Pancreas (tissue), 10 donors: Measurements from ENCODE around the gene PIP4K2C. TPM values are rescaled to one million over a fixed set of nuclear protein-coding genes. Genes with fewer than 3 reads are reported as not detected.

Experiments
- ATAC-seq, 4 donors: fragments of 200-7000 bp; cut with Tn5 transposase; one replicate each; pipeline versions ENCODE4 v1.8.0 to v1.9.1; 2020; ENCODE audit warnings: mild to moderate bottlenecking in 4 of 4, moderate library complexity in 4 of 4
- DNase-seq, 6 donors: peaks; one replicate each; pipeline ENCODE4 v3.0.0-alpha.2; 2020
- FAIRE-seq: peaks from 2 replicates; lab custom pipeline; 2012; peaks lifted over from hg19 to GRCh38; lab: Jason Lieb, UNC
- H3K27ac ChIP-seq, 4 donors: fragments of 200-600 bp; sonication (generic); 1 replicate in 3 of 4; 2 replicates in 1 of 4; pipeline versions ENCODE4 v1.5.0 to v1.8.0; 2020
- H3K27me3 ChIP-seq, 4 donors: fragments of 200-600 bp; one replicate each; pipeline ENCODE4 v1.8.0; 2021
- H3K36me3 ChIP-seq, 3 donors: fragments of 200-600 bp; sonication (generic) in 1 of 3; one replicate each; pipeline versions ENCODE4 v1.5.0 to v1.8.0; 2020 to 2021
- H3K4me1 ChIP-seq, 3 donors: fragments of 200-600 bp; one replicate each; pipeline ENCODE4 v1.8.0; 2021
- H3K4me3 ChIP-seq, 4 donors: fragments of 200-600 bp; sonication (generic) in 2 of 4; one replicate each; pipeline versions ENCODE4 v1.5.0 to v1.8.0; 2020 to 2021
- H3K9me3 ChIP-seq, 4 donors: fragments of 200-600 bp; one replicate each; pipeline ENCODE4 v1.8.0; 2021
- CTCF ChIP-seq, 4 donors: fragments of 200-600 bp; sonication (generic) in 3 of 4; IDR thresholded peaks; one replicate each; pipeline versions ENCODE4 v1.5.0 to v1.8.0; 2021; ENCODE audit warnings: antibody characterized with exemption in 4 of 4
- WGBS, 2 donors: extraction: QIAGEN DNeasy Blood & Tissue Kit; methylation state at CpG; one replicate each; pipeline ENCODE4 v1.1.7; 2013; 5-methylcytosine and 5-hydroxymethylcytosine counted together
- intact Hi-C, 3 donors: fragments of 100-400 bp; cut with DNase I; formaldehyde crosslinking; loops; one replicate each; pipeline versions ENCODE4 v1.11.1 to v1.14.2; 2022
- polyA plus RNA-seq, 2 donors: library from polyadenylated mRNA; stranded (reverse); fragments of 200-250 nt; gene quantifications; one replicate each; pipeline ENCODE4 v1.2.3, GENCODE V29; 2013
- total RNA-seq, 6 donors: library from RNA; stranded (reverse); fragmentation: NEBNext Ultra II Directional in 4 of 6; extraction: Animal tissue kit (Norgen Biotek cat#: 25700) in 4 of 6; gene quantifications; one replicate each; pipeline versions ENCODE4 v1.2.1 to v1.2.4, GENCODE V29; 2021 to 2023
- donor health status: healthy with polysubstance abuse.
- donor health status: DM: no; HTN: no; CAD: no; lungs with moderate emphysema.
- donor health status: DM: no; HTN: no; CAD: no.
- donor health status: control.
- donor health status: control.
- donor health status: Bipolar disorder and iron deficiency.
- donor health status: DM: yes; HTN: yes; CAD: no.
- donor health status: DM: no; HTN: no; CAD: no.
- donor health status: DM: no; HTN: no; CAD: no.
- donor health status: DM: yes; HTN: yes; CAD: no.

PIP4K2C gene
- total and polyA plus RNA-seq, 8 donors, result 5.3 to 17.0 (median 15.4) TPM

DNA sequence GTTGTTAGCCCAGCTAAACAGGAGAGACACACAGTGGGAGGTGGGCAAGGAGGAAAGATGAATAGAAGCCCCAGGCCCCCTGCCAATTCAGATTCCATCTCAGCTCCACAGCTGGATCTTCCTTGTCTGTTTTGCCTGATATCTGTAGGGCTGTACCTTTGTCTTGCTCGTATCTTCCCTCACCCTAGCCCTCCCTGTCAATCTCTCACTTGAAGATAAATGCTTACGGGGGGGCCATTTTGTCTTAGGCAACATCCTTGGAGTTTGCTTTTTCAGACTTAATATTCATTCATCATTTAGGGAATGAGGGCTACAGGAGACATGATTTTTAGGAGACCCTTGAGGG, 38.7 kb upstream of the PIP4K2C start:
- Histone ChIP-seq H3K4me1 (no peaks in the 10 kb centered on the region), H3K36me3 (no peaks in the 10 kb centered on the region), H3K9me3 (no peaks in the 10 kb centered on the region), H3K4me3 (no peak overlapping the region), H3K27me3 (no peaks in the 10 kb centered on the region), H3K27ac (no peak overlapping the region)
- ATAC-seq, result no peak
- FAIRE-seq, result no peak
- TF ChIP-seq CTCF (IDR thresholded peaks at IDR 0.05), result no peak
- WGBS, 2 donors, result 67 to 71% methylated on average over 2 of the region's 2 CpGs
- intact Hi-C loops, result no loop called here
- no peak for DNase-seq

DNA sequence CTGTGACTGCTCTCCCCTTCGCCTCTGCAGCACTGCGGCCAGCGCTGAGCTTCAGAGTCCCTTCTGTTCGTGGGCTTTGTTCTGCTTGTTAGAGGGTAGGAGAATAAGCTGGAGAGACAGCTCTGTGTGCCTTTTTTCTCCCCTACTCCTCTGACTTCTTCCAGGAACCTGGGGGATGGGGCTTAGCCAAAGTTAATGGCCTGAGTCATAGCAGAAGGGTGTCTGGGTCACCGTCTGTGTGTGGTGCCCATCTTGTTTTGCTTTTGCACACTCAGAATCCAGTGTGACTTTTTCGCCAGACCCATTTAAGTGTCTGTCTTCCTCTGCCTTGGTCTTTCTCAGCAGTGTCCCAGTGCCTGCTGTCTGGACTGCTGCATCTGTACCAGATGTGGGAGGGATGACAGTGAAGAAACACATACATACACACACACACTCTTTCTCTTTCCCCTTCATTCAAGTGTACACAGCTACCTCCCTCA, 38.1 kb upstream of the PIP4K2C start:
- FAIRE-seq, result no peak
- TF ChIP-seq CTCF (IDR thresholded peaks at IDR 0.05), result no peak
- Histone ChIP-seq H3K4me3 (no peak overlapping the region), H3K27ac (no peak overlapping the region), H3K4me1 (no peaks in the 10 kb centered on the region), H3K9me3 (no peaks in the 10 kb centered on the region), H3K27me3 (no peaks in the 10 kb centered on the region), H3K36me3 (no peaks in the 10 kb centered on the region)
- WGBS, 2 donors, result 59 to 64% methylated on average over 6 of the region's 6 CpGs
- no peak for ATAC-seq
- intact Hi-C loops, result no loop called here
- DNase-seq, result no peak

- FAIRE-seq (no peak), DNase-seq (no peak), ATAC-seq (no peak)
- WGBS, 2 donors, result 52 to 53% methylated on average over 7 of the region's 7 CpGs
- intact Hi-C loops, result no loop called here
- H3K4me3 ChIP-seq, result no peak overlapping the region
- H3K36me3 ChIP-seq, result no peaks in the 10 kb centered on the region
- no peaks in the 10 kb centered on the region for H3K27me3 ChIP-seq
- no peak for TF ChIP-seq CTCF (IDR thresholded peaks at IDR 0.05)
- H3K9me3 ChIP-seq, result no peaks in the 10 kb centered on the region
- no peak overlapping the region for H3K27ac ChIP-seq
- H3K4me1 ChIP-seq, result no peaks in the 10 kb centered on the region
These were observed 37.4 kb upstream of the PIP4K2C start for GRCh38 chr12:57553343-57554202.

DNA sequence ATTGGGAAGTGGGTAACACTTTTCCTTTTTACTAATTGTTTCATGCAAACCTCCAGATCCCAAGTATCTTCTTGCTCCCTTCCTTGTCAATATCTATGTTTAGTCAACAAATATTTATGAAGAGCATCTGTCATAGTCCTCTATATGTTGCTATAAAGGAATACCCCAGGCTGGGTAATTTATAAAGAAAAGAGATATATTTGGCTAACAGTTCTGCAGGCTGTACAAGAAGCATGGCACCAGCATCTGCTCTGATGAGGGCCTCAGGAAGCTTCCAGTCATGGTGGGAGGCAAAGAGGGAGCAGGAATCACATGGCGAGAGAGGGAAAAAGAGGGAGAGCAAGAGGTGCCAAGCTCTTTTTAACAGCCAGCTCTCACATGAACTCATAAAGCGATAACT, 36.5 kb upstream of the PIP4K2C start:
- intact Hi-C loops, result no loop called here
- no peak for FAIRE-seq
- 91 to 96% methylated on average over 2 of the region's 2 CpGs for WGBS, 2 donors
- Histone ChIP-seq H3K27ac (no peak overlapping the region), H3K9me3 (no peaks in the 10 kb centered on the region), H3K36me3 (no peaks in the 10 kb centered on the region), H3K27me3 (no peaks in the 10 kb centered on the region), H3K4me1 (no peaks in the 10 kb centered on the region), H3K4me3 (no peak overlapping the region)
- TF ChIP-seq CTCF (IDR thresholded peaks at IDR 0.05), result no peak
- ATAC-seq, result no peak
- DNase-seq, result no peak

- Histone ChIP-seq H3K4me3 (no peak overlapping the region), H3K4me1 (no peaks in the 10 kb centered on the region), H3K27ac (no peak overlapping the region), H3K9me3 (no peaks in the 10 kb centered on the region), H3K36me3 (no peaks in the 10 kb centered on the region), H3K27me3 (no peaks in the 10 kb centered on the region)
- ATAC-seq, result no peak
- DNase-seq, result no peak
- no peak for TF ChIP-seq CTCF (IDR thresholded peaks at IDR 0.05)
- FAIRE-seq, result no peak
- intact Hi-C loops, result no loop called here
- WGBS, 2 donors, result 100% methylated on average over 1 of the region's 1 CpG
These were observed 36.1 kb upstream of the PIP4K2C start for GRCh38 chr12:57554897-57555296.
